DMS153 treated with DMSO at 0.1 percent for 48 hours (cell line): ENCODE measurements around the gene ABHD14A.
"Not testable (repeated sequence)": the region's sequence is repeated elsewhere in the genome, so short reads cannot be mapped to it uniquely, and the experiment has no call there.

ENCODE experiments used
- DNase-seq: peaks from one replicate; lab custom pipeline; 2025; ENCODE audit not compliant: unreplicated experiment; lab: John Stamatoyannopoulos, UW

The ABHD14A gene

DNA sequence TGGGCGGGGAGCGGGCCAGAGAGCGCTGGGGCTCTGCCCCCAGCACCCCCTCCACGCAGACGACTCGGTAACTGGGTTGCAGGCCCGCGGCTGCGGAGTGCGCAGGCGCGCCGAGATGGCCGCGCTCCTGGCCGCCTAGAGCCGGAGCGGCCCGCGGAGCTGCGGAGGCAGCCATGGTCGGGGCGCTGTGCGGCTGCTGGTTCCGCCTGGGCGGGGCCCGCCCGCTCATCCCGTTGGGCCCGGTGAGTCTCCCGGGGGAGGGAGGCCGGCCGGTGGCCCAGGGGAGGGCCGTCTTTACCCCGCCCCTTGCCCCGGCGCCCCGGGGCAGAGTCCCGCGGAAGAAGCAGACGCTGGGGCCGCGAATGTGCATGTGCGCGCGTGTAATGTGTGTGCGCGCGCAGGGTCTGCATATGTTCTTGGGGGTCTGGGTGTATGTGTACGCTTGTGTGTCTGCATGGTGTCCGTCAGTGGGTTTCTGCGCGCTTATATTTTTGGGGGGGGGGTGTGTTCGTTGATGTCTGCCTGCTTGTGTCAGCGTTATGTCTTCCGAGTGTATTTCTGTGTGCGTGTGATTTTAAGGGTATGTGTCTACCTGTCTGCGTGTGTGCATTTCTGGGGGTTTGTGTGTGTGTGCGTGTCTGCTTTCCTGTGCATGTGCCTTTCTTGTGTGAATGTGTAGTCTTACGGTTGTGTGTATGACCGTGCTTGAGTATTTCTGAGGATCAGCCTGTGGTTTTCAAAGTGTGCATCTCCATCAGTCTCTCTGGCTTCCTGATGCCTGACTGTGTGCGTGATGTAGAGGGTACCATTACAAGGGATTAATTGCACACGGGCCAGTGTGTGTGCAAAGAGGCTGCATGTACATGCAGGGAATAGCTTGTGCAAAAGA, at the start of gene ABHD14A:
ABHD14A (plus strand) TSS at position 102 of the 889 bp plus-strand sequence; CDS start at position 174, 72 bp downstream.
- DNase-seq: no peak

GRCh38 chr3:51927061-51927977, 47.5 kb upstream of the ABHD14A start:
- DNase-seq: no peak

DNA sequence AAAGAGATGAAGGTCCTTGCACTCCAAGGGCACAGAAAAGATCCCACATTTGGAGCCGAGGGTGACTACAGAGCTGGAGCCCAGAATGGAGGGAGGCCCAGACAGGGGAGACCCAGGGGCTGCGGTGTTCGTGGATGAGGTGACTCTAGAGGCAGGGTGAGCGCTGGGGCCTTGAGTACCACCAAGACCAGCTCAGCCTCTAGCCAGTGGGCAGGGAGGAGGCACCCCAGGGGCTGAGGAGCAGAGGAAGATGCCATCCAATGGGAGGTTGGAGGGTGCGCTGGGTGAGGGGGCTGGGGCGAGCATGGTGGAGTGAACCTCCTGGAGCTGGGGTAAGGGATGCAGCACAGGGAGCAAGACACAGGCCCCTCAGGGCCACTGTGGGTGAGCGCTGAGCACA, 46.4 kb upstream of the ABHD14A start:
- DNase-seq: no peak

DNA sequence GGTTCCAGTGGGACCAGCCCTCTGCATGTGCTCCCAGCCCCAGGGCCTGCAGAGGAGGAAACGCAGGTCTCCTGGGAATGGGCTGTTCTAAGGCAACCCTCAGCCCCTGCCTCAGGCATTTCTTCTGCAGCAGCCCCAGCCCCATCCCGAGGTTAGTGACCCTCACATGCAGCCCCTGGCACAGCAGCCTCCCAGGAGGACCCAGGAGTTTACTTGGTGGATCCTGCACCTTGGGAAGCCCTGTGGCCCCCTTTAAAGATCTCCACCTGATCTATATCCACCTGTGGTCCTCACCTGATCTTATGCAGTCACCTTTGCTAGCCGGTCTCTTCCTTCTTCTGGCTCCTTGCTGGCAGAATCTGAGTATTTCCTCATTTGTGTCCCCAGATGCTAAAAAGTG, 45.9 kb upstream of the ABHD14A start:
- DNase-seq: not testable (repeated sequence)

- no peak for DNase-seq
Measured at GRCh38 chr3:51929420-51930003, 45.4 kb upstream of the ABHD14A start.

DNA sequence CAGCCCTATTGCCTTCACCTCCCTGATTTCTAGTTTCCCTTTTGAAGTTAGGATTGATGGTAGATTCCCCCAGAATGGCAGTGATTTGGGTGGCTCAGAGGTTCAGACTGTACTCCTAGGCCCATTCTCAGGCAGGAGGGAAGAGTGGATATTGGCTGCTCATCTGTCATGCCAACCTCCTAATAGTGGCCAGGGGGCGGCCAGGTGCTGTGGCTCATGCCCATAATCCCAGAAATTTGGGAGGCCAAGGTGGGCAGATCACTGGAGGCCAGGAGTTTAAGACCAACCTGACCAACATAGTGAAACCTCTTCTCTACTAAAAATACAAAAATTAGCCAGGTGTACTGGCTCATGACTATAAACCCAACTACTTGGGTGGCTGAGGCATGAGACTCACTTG, 44.4 kb upstream of the ABHD14A start:
- DNase-seq: no peak

DNA sequence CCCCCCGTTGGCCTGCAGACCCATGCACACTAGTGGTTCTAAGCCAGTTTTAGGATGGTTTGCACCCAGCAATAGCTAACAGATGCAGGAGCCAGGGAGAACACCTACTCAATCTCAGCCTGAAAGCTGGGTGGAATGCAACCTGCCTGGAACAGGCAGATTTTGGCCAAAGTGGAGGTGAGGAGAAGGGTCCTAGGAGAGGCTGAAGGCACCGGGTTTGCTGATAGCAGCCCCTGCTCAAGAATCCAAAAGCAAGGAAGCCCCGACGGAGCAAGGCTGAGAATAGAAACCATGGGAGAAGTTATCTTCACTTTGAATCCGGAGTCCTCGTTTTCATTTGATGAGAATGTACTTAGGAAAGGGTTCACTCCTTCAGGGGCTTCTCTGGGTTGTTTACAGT, 43.1 kb upstream of the ABHD14A start:
- no peak for DNase-seq

- no peak for DNase-seq
Measured at GRCh38 chr3:51932471-51933370, 42.1 kb upstream of the ABHD14A start.

- no peak for DNase-seq
Measured at GRCh38 chr3:51933471-51934138, 41.3 kb upstream of the ABHD14A start.

DNA sequence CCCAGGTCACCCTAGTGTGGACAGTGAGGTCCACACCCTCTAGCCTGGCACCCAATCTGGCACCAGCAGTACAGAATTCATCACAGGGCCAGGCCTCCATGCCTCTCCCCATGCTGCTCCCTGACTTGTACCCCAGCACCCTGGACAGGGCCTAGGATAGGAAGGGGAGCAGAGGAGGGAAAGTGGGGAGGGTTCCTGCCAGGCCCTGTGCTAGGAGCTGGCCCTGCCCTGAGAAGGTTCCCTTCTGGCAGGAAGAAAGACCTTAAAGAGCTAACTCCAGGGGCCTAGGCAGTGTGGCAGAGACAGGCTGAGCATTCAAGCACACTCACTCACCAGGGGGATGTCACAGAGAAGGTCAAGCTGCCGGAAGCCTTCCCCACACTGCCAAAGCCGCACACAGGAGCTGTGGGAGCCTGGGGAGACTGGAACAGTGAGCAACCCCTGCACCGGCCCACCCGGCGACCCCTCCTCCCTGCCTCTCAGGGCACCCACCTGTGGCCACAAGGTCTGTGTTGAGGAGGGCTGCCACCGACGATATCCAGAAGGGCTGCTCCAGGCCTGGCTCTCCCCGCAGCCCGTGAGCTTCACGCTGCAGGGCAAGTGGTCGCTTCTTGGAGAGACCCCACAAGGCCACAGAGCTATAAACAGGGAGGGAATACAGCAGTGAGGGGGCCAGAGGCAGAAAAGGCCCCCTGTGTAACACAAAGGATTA, 40.6 kb upstream of the ABHD14A start:
- DNase-seq: no peak

- no peak for DNase-seq
Measured at GRCh38 chr3:51934991-51935885, 39.6 kb upstream of the ABHD14A start.

GRCh38 chr3:51935886-51936755, 38.7 kb upstream of the ABHD14A start:
- DNase-seq: no peak

GRCh38 chr3:51937014-51937413, 37.9 kb upstream of the ABHD14A start:
- no peak for DNase-seq

GRCh38 chr3:51937611-51938450, 37.0 kb upstream of the ABHD14A start:
- DNase-seq: no peak

DNA sequence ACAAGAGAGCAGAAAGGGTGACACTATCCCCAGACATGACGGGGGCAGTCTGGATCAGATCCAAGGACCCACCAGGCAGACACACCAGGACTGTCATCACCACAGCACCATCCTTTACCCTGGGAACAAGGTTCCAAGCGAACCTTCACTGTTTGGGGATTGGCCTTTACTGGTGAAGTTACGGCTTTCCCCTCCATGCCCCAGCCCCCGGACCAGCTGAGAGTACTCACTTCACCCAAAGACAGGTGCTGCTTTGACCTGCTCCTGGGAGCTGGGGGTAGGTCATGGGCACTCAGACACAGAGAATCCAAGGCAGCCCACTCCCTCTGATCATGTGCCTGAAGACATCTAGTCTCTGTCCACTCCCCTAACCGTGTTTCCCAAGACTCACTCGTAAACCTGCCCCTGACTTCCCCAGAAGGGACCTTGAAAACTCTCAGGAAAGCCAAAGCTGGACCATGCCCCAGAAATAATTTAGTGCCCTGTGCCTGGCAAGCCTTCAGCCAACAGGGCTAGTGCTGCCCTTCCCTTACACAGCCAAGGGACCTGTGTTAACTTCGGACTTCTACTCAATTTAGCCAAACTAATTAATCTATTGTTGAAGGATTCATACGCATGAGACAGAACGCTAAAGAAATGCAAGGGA, 36.0 kb upstream of the ABHD14A start:
- no peak for DNase-seq
